GF-D8 (cell line): ENCODE data around the gene SWSAP1.

ENCODE experiments used
- DNase-seq: peaks from one replicate; lab custom pipeline; 2025; lab: John Stamatoyannopoulos, UW

The SWSAP1 gene

DNA sequence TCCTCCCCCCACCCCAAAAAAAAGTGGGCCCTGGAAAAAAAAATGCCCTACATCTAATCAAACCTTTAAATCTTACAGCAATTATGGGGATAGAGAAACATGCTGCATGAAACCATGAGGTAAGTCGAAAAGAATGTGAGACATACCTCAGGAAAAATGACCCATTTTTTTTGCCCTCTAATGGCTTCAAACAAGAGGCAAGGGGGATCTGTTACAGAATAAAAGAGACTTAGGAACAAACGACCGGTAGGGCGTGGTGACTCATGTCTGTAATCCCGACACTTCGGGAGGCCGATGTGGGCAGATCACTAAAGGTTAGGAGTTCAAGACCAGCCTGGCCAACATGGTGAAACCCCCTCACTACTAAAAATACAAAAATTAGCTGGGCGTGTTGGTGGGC lies 36.2 kb downstream of the SWSAP1 start:
- no peak for DNase-seq

- DNase-seq: no peak
Observed at GRCh38 chr19:11414544-11414943, 40.1 kb downstream of the SWSAP1 start.

DNA sequence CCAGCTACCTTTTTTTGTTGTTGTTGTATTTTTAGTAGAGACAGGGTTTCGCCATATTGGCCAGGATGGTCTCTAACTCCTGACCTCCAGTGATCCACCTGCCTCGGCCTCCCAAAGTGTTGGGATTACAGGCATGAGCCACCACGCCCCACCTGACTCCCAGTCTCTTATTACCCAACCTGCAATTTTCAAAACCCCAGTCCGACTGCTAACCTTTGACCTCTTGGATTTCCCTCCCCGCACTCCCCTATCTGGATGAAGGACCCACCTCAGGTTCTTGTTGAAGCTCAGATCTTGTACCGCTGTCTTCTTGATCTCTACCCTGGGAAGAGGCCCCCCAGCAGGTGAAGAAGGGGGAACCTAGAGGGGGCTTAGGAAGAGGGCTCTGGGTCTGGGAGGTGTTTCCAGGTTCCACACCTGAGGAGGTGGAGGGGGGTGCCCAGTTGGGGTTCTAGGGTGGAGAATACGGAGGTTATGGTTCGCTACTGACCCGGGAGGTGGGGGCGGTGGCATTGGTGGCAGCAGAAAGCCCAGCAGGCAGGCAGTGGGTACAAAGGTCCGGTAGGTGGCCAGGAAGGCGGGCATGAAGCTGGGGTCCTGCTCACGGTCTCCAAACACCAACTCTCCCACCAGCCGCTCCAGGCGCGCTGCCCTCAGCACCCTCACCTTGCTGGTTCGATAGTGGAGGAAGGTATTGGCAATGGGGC lies 42.0 kb downstream of the SWSAP1 start:
- no peak for DNase-seq

GRCh38 chr19:11418094-11418548 lies 43.7 kb downstream of the SWSAP1 start:
- DNase-seq: no peak

- no peak for DNase-seq
Observed at GRCh38 chr19:11418549-11419506, 44.4 kb downstream of the SWSAP1 start, which contains the start of gene RGL3. Gene RGL3, minus strand, starts transcription at chr19:11419314. Its CDS starts 36 bp downstream, at chr19:11419278.

GRCh38 chr19:11420429-11421370 lies 46.2 kb downstream of the SWSAP1 start:
- DNase-seq: no peak

GRCh38 chr19:11421371-11422098 lies 47.1 kb downstream of the SWSAP1 start:
- no peak for DNase-seq

GRCh38 chr19:11422163-11423065 lies 47.9 kb downstream of the SWSAP1 start:
- no peak for DNase-seq

DNA sequence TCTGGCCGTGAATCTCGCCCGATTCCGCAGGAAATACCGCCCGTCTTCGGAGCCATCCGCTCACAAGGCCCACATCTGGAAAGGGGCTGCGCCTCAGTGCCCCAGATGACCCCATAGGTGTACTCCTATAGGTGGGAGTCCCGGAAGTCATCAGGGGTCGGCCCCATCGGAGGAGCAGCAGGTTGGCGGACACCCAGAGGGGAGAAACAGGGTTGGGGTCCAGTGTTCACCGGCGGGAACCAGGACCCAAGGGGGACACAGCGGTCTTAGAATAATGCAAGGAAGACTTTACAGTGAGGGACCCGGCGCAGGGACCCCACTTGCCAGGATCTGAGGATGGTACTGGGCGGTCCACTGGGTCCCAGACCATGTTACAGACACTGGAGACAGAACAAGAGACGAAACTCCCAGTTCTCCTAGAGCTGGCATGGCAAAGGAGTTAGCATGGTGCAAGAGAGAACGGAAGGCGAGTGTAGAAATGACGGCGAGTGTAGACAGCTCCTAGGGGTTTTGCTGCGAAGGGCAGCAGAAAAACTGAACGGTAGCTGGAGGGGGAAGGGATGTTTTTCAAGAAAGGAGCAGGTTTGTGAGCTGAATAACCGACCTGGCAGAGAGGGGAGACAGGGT lies 48.8 kb downstream of the SWSAP1 start:
- DNase-seq: no peak

GRCh38 chr19:11423791-11424181 lies 49.3 kb downstream of the SWSAP1 start:
- no peak for DNase-seq
